HG02759 (cell line): Measurements from ENCODE around the gene HUNK.
"Not testable (repeated sequence)": the region's sequence is repeated elsewhere in the genome, so short reads cannot be mapped to it uniquely, and the experiment has no call there.

Source experiments
- ATAC-seq: cut with Tn5 transposase; IDR thresholded peaks from one replicate; pipeline ENCODE4 v1.9.1; 2021; ENCODE audit warnings: mild to moderate bottlenecking, moderate library complexity; ENCODE audit not compliant: unreplicated experiment

The HUNK gene

GRCh38 chr21:31869750-31870149 lies 3.1 kb upstream of the HUNK start:
- no peak for ATAC-seq

- no peak for ATAC-seq
Observed at GRCh38 chr21:31870472-31871193, 2.2 kb upstream of the HUNK start.

- ATAC-seq: not testable (repeated sequence)
Observed at GRCh38 chr21:31871371-31871770, 1.4 kb upstream of the HUNK start.

GRCh38 chr21:31872072-31872451 lies 758 bp upstream of the HUNK start:
- no peak for ATAC-seq

DNA sequence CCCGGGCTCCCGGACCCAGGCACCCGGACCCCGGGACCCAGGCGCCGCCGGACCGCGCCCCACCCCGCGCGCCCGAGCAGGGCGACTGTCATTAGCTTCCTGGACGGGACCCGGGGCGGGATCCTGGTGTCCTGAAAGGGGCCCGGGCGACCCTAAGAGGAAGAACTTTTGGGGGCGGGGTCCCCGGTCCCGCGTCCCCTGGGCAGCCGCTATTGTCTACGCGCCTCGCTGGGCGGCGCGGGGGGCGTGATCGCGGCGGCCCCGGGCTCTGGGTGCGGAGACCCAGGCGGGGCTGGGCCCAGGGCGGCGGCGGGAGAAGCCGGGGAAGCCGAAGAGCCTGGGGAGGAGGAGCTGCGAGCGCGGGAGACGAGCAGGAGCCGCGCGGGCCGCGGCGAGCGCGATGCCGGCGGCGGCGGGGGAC lies 465 bp downstream of the HUNK start:
- peak; percentile 9 for ATAC-seq

DNA sequence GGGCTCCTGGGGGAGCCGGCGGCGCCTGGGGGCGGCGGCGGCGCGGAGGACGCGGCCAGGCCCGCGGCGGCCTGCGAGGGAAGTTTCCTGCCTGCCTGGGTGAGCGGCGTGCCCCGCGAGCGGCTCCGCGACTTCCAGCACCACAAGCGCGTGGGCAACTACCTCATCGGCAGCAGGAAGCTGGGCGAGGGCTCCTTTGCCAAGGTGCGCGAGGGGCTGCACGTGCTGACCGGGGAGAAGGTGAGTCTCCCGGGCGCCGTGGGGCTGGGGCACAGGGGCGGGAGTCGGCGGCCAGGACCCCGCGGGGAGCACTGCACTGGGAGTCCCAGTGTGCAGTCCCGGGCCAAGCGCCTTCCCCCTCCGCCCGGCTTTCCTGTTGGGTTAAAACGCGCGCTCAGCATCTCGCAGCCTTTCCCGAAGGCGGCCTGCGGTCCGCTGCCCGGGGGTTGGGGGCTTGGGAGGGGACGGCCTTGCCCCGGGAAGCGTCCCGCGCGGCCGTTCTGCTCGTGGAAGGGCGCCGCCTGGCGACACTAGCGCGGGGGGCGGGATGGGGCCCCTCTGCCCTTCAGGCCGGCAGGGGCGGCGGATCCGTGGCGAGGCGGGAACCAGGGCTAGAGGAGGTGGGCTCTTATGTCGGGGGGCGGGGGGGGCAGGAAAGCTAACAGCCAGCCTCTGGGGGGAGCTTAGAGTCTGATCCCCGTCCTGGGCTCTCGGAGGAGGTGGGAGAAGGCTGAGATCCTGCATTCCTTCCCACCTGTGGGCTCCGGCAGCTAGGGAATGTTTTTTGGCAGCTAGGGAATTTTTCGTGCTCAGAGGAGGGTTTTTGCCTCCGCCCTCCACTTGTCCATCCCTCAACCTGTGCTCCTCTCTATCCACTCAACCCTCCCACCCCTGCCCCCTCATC lies 1.1 kb downstream of the HUNK start:
- peak; percentile 45 for ATAC-seq

GRCh38 chr21:31874812-31875212 lies 2.0 kb downstream of the HUNK start:
- ATAC-seq: no peak

DNA sequence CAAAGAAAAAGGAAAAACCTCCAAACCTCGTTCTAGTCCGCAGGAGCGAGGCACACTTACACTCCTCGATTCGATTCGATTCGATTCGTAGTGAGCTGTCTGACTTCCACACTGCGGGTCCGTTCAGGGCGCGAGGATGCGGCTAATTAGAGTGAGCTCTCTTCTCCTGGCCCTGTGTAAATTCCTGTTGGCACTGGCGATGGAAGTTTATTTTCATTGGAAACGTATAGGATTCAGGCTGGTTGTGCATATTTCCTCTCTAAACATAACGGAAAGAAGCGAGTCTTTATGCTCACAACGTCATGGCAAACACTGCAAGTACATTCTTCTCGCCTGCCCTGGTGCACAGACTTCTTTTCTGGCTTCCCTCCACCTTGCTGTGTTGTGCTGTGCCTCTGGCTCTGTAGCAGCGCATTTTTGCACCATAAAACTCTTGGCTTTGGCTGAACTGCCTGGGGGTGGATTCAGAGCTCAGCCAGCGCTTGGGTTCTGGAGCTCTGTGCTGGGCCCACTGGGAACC lies 2.7 kb downstream of the HUNK start:
- no peak for ATAC-seq

- no peak for ATAC-seq
Observed at GRCh38 chr21:31877463-31877957, 4.7 kb downstream of the HUNK start.

- no peak for ATAC-seq
Observed at GRCh38 chr21:31878831-31879230, 6.0 kb downstream of the HUNK start.

- no peak for ATAC-seq
Observed at GRCh38 chr21:31879241-31879650, 6.4 kb downstream of the HUNK start.

GRCh38 chr21:31879911-31880310 lies 7.1 kb downstream of the HUNK start:
- no peak for ATAC-seq

GRCh38 chr21:31880816-31881215 lies 8.0 kb downstream of the HUNK start:
- ATAC-seq: no peak

DNA sequence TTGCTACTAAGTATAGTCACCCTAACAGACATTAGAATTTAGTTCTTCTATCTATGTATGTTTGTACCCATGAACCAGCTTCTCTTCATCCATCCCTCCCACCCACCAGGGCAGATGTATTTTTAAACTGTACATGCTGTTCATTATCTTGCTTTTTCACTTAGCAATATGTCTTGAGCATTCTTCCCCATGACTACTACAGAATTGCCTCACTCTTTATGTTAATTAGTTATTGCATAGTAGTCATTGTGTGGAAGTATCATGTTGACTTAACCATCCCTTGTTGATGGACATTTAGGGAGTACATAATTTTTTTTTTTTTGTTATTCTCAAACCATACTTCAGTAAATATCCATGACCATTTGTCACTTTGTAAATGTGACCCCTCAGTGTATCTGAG lies 9.9 kb downstream of the HUNK start:
- ATAC-seq: no peak

- no peak for ATAC-seq
Observed at GRCh38 chr21:31885146-31885545, 12.3 kb downstream of the HUNK start.

GRCh38 chr21:31886915-31887314 lies 14.1 kb downstream of the HUNK start:
- ATAC-seq: no peak

GRCh38 chr21:31887391-31887841 lies 14.6 kb downstream of the HUNK start:
- ATAC-seq: no peak

DNA sequence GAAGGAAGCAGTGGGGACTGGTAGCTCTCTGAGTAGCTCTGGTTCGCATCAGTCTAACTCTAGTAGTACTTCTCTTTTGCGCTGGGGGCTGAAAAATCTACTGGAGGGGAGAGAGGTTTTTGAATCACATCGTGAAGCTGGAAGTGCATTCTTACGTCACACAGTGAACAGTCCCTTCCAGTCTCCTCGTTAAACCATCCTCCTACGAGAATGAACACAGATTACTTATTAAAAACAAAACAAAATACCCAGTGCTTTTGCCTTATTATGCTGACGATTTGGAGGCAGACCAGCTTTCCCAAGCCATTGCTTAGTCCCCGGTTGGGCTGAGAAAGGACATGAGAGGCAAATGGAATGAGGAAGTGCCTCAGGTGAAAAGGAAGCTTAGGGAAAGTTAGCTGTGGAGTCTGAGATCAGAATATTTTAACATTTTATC lies 16.1 kb downstream of the HUNK start:
- ATAC-seq: no peak

- ATAC-seq: no peak
Observed at GRCh38 chr21:31889460-31889859, 16.6 kb downstream of the HUNK start.

DNA sequence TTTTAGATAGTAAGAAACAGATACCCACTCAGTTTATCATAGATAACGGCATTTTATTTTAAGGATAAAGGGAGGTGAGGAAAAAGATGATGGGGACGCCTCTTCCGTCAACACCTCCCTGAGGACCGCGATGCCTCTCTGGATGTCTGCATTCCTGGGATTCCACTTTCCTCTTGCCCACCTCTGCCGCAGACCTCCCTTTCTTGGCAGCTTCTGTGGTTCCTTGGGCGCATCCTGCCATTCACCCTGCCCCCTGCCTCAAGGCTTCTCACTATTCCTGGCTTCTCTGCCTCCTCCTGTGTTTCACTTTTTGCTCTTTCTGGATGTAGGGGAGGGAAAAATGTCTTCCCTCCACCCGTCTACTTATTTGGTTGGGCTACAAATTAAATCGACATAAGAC lies 19.9 kb downstream of the HUNK start:
- no peak for ATAC-seq

DNA sequence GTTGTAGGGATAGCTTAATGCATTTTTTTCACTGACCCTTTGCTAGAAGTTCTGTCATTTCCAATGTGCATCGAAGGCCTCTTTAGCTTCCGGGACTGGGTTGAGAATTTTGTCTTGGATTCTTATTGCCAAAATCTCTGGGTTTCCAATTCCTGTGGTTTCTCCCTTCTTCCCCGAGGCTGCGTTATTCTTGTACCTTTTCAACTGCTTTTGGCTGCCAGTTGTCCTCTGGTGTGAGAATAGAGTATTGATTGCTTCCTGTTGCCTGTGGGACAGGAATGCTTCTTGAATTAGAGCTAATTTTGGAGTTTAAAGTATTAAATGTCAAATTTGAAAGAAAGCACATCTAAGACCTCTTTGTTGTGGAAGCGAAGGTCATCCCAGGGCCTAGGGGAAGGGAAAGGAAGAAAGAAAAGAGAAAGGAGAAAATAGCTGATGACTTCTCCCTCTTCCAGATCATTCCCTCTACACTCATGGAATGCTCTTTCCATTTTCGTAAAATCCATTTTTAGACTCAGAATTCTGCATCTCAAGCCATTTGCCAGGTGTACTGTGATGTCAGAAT lies 21.1 kb downstream of the HUNK start:
- ATAC-seq: no peak
